HepG2 (cell line): ENCODE data around the gene PPP1R12C. TPM values are rescaled to one million over a fixed set of nuclear protein-coding genes. Genes with fewer than 3 reads are reported as not detected.
A peak's percentile ranks its signal among the peaks of the same experiment; 100 is the strongest.

Experiments
- ATAC-seq: fragments of 200-7000 bp; cut with Tn5 transposase; 3 replicates; pipeline ENCODE4 v1.9.1; 2020; ENCODE audit warnings: mild to moderate bottlenecking, moderate library complexity
- BruUV-seq: library from RNA; stranded (reverse); fragments of 400-500 nt; replicated peaks from 2 replicates; lab custom pipeline; 2021; lab: Mats Ljungman, UMichigan
- CTCF ChIA-PET: fragments of 300-600 bp; formaldehyde crosslinking; extraction: SDS; loops from one replicate; lab custom pipeline; 2021; ENCODE audit warnings: low total read pairs, inconsistent platforms, low intra/inter-chr PET ratio; lab: Yijun Ruan, JAX
- POLR2A ChIA-PET: fragments of 350-600 bp; sonication (Branson Sonifier 250); formaldehyde crosslinking; loops from one replicate; lab custom pipeline; 2020; ENCODE audit warnings: antibody characterized with exemption, inconsistent platforms; lab: Yijun Ruan, JAX
- DNase-seq: peaks from one replicate; pipeline ENCODE4 v3.0.0-alpha.2; 2015; ENCODE audit warnings: low spot score
- FAIRE-seq: peaks from 3 replicates; lab custom pipeline; 2011; peaks lifted over from hg19 to GRCh38; lab: Jason Lieb, UNC
- H2AFZ ChIP-seq: one replicate; pipeline ENCODE4 v1.6.1; 2011; ENCODE audit warnings: low read length, inconsistent platforms
- H3K27ac ChIP-seq: fragments of 300-600 bp; 3 replicates; pipeline ENCODE4 v1.8.0; 2011; ENCODE audit warnings: mixed run types, mild to moderate bottlenecking, mixed read lengths, low read length, inconsistent platforms; ENCODE audit not compliant: insufficient read depth; ENCODE audit errors: extremely low read length
- H3K27me3 ChIP-seq, 2 experiments: fragments of 200-600 bp in 1 of 2; 2 replicates in 1 of 2; 3 replicates in 1 of 2; pipeline versions ENCODE4 v1.6.0 to v1.8.0; 2011; ENCODE audit warnings: low read length in 2 of 2, mild to moderate bottlenecking in 2 of 2, moderate library complexity in 2 of 2, inconsistent platforms in 1 of 2; ENCODE audit not compliant: insufficient read depth in 2 of 2, control insufficient read depth in 1 of 2
- H3K36me3 ChIP-seq, 2 experiments: fragments of 200-600 bp in 1 of 2; replicated peaks in 1 of 2; 2 replicates in 1 of 2; 3 replicates in 1 of 2; pipeline versions ENCODE4 v1.5.1 to v1.8.0; 2011; ENCODE audit warnings: low read length in 2 of 2, inconsistent platforms in 1 of 2; ENCODE audit not compliant: insufficient read depth in 2 of 2, control insufficient read depth in 1 of 2
- H3K4me1 ChIP-seq: 2 replicates; pipeline ENCODE4 v1.5.1; 2012; ENCODE audit warnings: low read length, inconsistent platforms; ENCODE audit not compliant: insufficient read depth
- H3K4me2 ChIP-seq: 2 replicates; pipeline ENCODE4 v1.6.0; 2011; ENCODE audit warnings: low read depth, low read length, inconsistent platforms
- H3K4me3 ChIP-seq, 3 experiments: fragments of 200-600 bp in 1 of 3; sonication (generic), shearing (Covaris generic) in 1 of 3; replicated peaks in 1 of 3; 2 replicates each; pipeline ENCODE4 v1.5.1; 2011 to 2016; ENCODE audit warnings: low read length in 3 of 3, inconsistent platforms in 2 of 3, low read depth in 2 of 3, mild to moderate bottlenecking in 2 of 3, control low read depth in 1 of 3, mixed read lengths in 1 of 3; ENCODE audit not compliant: insufficient read depth in 1 of 3
- H3K79me2 ChIP-seq: one replicate; pipeline ENCODE4 v1.6.1; 2011; ENCODE audit warnings: low read length, inconsistent platforms; ENCODE audit not compliant: insufficient read depth
- H3K9ac ChIP-seq: 2 replicates; pipeline ENCODE4 v1.6.0; 2011; ENCODE audit warnings: mild to moderate bottlenecking, low read depth, low read length, inconsistent platforms; ENCODE audit not compliant: insufficient read depth
- H3K9me3 ChIP-seq: 2 replicates; pipeline ENCODE4 v1.5.1; 2012; ENCODE audit warnings: mild to moderate bottlenecking, low read length
- H4K20me1 ChIP-seq: 2 replicates; pipeline ENCODE4 v1.6.0; 2011; ENCODE audit warnings: inconsistent platforms, mild to moderate bottlenecking, low read length, moderate library complexity; ENCODE audit not compliant: insufficient read depth
- AGO1 ChIP-seq: fragments of 200-400 bp; formaldehyde crosslinking; IDR thresholded peaks from 2 replicates; pipeline ENCODE4 v1.6.1; 2017; ENCODE audit warnings: mild to moderate bottlenecking, low read depth, low read length, moderate library complexity; ENCODE audit not compliant: poor library complexity, severe bottlenecking
- AGO2 ChIP-seq: fragments of 200-400 bp; formaldehyde crosslinking; optimal IDR thresholded peaks from 2 replicates; pipeline ENCODE3; 2017; ENCODE audit warnings: mild to moderate bottlenecking, low read depth, low read length, moderate library complexity
- HNRNPLL ChIP-seq: fragments of 200-400 bp; formaldehyde crosslinking; IDR thresholded peaks from 2 replicates; pipeline ENCODE4 v1.6.1; 2017; ENCODE audit warnings: mild to moderate bottlenecking, low read depth, low read length; ENCODE audit not compliant: poor library complexity, severe bottlenecking
- MAFG ChIP-seq: sonication (generic); formaldehyde crosslinking; IDR thresholded peaks from 2 replicates; pipeline ENCODE4 v1.5.1; 2020; ENCODE audit warnings: mild to moderate bottlenecking, missing genetic modification reagents
- POLR2A ChIP-seq, 2 experiments: IDR thresholded peaks; 2 replicates each; pipeline ENCODE4 v1.6.1; 2011; ENCODE audit warnings: low read depth in 2 of 2, low read length in 2 of 2, mild to moderate bottlenecking in 1 of 2, moderate library complexity in 1 of 2; ENCODE audit not compliant: insufficient read depth in 1 of 2
- RCOR2 ChIP-seq: IDR thresholded peaks from 2 replicates; pipeline ENCODE4 v1.6.1; 2016; ENCODE audit warnings: missing biosample characterization, missing genetic modification reagents
- SOX6 ChIP-seq, 2 experiments: fragments of 450-650 bp in 1 of 2; sonication (generic) in 1 of 2; formaldehyde crosslinking in 1 of 2; IDR thresholded peaks; 2 replicates each; pipeline versions ENCODE4 v1.4.0 to v1.6.1; 2017 to 2020; ENCODE audit warnings: antibody characterized with exemption in 1 of 2, mild to moderate bottlenecking in 1 of 2, missing genetic modification reagents in 1 of 2
- ZC3H13 ChIP-seq: sonication (generic); formaldehyde crosslinking; IDR thresholded peaks from 2 replicates; pipeline ENCODE4 v1.8.1; 2023; ENCODE audit warnings: mild to moderate bottlenecking, missing genetic modification reagents, moderate library complexity
- ZFP36L2 ChIP-seq: sonication (generic); formaldehyde crosslinking; IDR thresholded peaks from 2 replicates; pipeline ENCODE4 v1.4.0; 2020; ENCODE audit warnings: missing genetic modification reagents
- ZNF205 ChIP-seq: IDR thresholded peaks from 2 replicates; pipeline ENCODE4 v1.6.1; 2018; ENCODE audit warnings: missing biosample characterization, missing genetic modification reagents
- ZNF569 ChIP-seq: sonication (generic); formaldehyde crosslinking; IDR thresholded peaks from 2 replicates; pipeline ENCODE4 v1.5.0; 2020; ENCODE audit warnings: mild to moderate bottlenecking, missing genetic modification reagents, moderate library complexity, borderline replicate concordance
- ZNF687 ChIP-seq: sonication (generic); formaldehyde crosslinking; IDR thresholded peaks from 2 replicates; pipeline ENCODE4 v1.5.1; 2020; ENCODE audit warnings: mild to moderate bottlenecking, missing genetic modification reagents, moderate library complexity
- WGBS: methylation state at CpG from one replicate; pipeline ENCODE4 v1.1.6; 2017; ENCODE audit warnings: low lambda C conversion rate; 5-methylcytosine and 5-hydroxymethylcytosine counted together
- in situ Hi-C: cut with HindIII; loops from 2 replicates; pipeline ENCODE4 v1.10.0; 2017; ENCODE audit warnings: low pct_unique_long_range_greater_than_20kb; ENCODE audit not compliant: extremely low pct_ligation_motif_present
- intact Hi-C: fragments of 100-400 bp; cut with micrococcal nuclease; formaldehyde crosslinking; loops from one replicate; pipeline ENCODE4 v1.10.0; 2022; ENCODE audit not compliant: unreplicated experiment
- polyA plus RNA-seq, 8 experiments: library from polyadenylated mRNA; depleted of rRNA in 3 of 8; stranded (reverse) in 7 of 8; unstranded in 1 of 8; fragments of >200 nt; fragmentation: Illumina TruSeq in 4 of 8; extraction: Trizol in 4 of 8; gene quantifications; 2 replicates each; pipeline versions ENCODE4 v1.2.1 to v1.2.3, GENCODE V29; 2011 to 2016; ENCODE audit warnings: low read depth in 4 of 8, missing spikeins in 1 of 8, mixed read lengths in 1 of 8; ENCODE audit not compliant: insufficient read depth in 1 of 8
- total RNA-seq, 5 experiments: library from RNA; depleted of rRNA; stranded (reverse); fragments of >200 nt; fragmentation: Illumina TruSeq; extraction: Trizol; gene quantifications; 2 replicates each; pipeline ENCODE4 v1.2.3, GENCODE V29; 2016; ENCODE audit warnings: low read depth in 1 of 5

PPP1R12C gene
- total and polyA plus RNA-seq, 2 of the 13 experiments (the other 11 are each of a cell fraction or from before 2014, with no cell fraction given) = 29.7 to 30.3 TPM

DNA sequence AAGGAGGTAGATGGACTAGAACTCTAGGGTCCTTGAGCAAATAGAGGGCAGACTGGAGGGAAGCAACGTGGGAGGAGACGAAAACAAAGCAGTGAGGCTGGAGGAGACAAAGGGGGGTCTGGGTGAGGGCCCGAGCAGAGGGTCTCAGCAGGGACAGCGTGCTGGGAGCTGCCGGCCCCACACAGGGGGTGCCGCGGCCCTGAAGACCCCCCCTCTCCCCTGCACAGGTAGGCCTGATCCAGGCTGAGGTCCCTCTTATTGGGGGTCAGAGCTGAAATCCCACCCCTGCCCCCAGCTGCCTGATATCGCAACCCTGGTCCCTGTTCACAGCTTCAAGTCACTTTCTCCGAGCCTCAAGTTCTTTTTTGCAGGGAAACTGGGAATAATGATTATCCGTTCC lies 33.0 kb downstream of the PPP1R12C start:
- Histone ChIP-seq H3K79me2 (no peaks in the 10 kb centered on the region), H3K4me3 (no peak overlapping the region), H3K27me3 (peaks cover 0 to 3% of the 10 kb centered on the region in 2 experiments; a peak in 1 of 5 replicates), H2AFZ (no peak overlapping the region), H3K9ac (no peak overlapping the region), H3K4me1 (peaks cover 14% of the 10 kb centered on the region; the same call in 1 of the 2 replicates), H4K20me1 (peaks cover 6% of the 10 kb centered on the region; the same call in 1 of the 2 replicates), H3K4me2 (no peak overlapping the region), H3K27ac (no peak overlapping the region), H3K9me3 (no peaks in the 10 kb centered on the region), H3K36me3 (no peaks in the 10 kb centered on the region)
- DNase-seq (no peak), FAIRE-seq (no peak), ATAC-seq (no peak)
- ChIA-PET CTCF (no interaction called here), POLR2A (no interaction called here)
- 63% methylated on average over 6 of the region's 10 CpGs for WGBS
- TF ChIP-seq ZFP36L2 (CRISPR knock-in tag) = no peak
- no peak for TF ChIP-seq POLR2A (IDR thresholded peaks at IDR 0.05; ENCODE audit: insufficient read depth in 1 of 2, low read depth in 2 of 2, low read length in 2 of 2)
- TF ChIP-seq MAFG = no peak
- in situ Hi-C loops = no loop called here
- no TSS peak for BruUV-seq
- intact Hi-C loops = no loop called here

DNA sequence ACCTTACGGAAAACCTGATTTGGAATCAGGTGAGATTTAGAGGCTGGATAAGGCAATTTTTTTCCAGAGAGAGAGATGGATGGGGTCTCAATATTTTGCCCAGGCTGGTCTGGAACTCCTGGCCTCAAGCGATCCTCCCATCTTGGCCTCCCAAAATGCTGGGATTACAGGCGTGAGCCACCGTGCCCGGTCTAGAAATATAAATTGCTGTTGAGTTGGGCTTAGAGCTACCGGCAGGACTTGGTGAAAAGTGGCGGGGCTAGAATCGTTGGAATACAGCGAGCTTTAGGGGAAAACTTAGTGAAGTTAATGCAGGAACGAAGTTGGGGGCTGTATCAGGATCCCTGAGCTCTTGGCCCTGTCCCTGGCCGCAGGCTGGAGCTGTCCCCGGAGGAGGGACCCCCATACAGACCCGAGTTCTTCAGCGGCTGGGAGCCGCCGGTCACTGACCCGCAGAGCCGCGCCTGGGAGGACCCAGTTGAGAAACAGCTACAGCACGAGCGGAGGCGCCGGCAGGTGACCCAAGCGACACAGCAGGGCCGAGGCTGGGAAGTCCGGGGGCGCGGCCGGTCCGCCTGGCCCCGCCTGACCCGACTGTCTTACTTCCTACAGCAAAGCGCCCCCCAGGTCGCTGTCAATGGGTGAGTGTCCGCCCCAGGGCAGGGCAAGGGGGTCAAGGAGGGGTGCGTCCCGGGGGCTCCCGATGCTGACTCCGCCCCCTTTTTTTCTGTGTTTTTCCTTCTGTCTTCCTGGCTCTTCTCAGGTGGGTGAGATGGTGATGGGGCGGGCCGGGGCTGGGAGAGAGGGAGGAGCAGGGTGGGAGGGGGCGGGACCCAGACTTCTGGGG lies 34.2 kb downstream of the PPP1R12C start:
- Histone ChIP-seq H3K36me3 (no peaks in the 10 kb centered on the region), H3K27ac (no peak overlapping the region), H3K4me1 (peaks cover 14% of the 10 kb centered on the region; the same call in 1 of the 2 replicates), H3K4me3 (peak overlapping the region in 1 of 3 experiments; percentile 23; a peak in 1 of 6 replicates), H3K79me2 (no peaks in the 10 kb centered on the region), H3K4me2 (peak overlapping the region; percentile 19; the same call in 1 of the 2 replicates), H3K9ac (no peak overlapping the region), H2AFZ (no peak overlapping the region), H3K27me3 (peaks cover 0 to 3% of the 10 kb centered on the region in 2 experiments; a peak in 1 of 5 replicates), H4K20me1 (peaks cover 3% of the 10 kb centered on the region; the same call in 1 of the 2 replicates), H3K9me3 (no peaks in the 10 kb centered on the region)
- BruUV-seq = no TSS peak
- DNase-seq (no peak), ATAC-seq (no peak), FAIRE-seq (no peak)
- intact Hi-C loops (no loop called here), in situ Hi-C loops (no loop called here)
- POLR2A ChIA-PET = no interaction called here
- 62% methylated on average over 18 of the region's 42 CpGs for WGBS
- CTCF ChIA-PET = no interaction called here
- TF ChIP-seq ZNF687 (CRISPR knock-in tag) (0 out of 2 replicates have a peak, but pooled peaks have one; percentile 9), ZNF569 (CRISPR knock-in tag) (no peak), AGO1 (peak; percentile 28), AGO2 (peak; percentile 23), ZC3H13 (CRISPR knock-in tag) (no peak), HNRNPLL (peak; percentile 48), SOX6 (IDR thresholded peaks at IDR 0.05) (no peak), SOX6 (CRISPR knock-in tag; IDR thresholded peaks at IDR 0.05) (no peak), ZNF205 (CRISPR knock-in tag) (no peak), RCOR2 (CRISPR knock-in tag) (no peak)
